NOMO-1 treated with dmso at 0.1 percent for 144 hours (cell line): ENCODE results near the gene IREB2.
A peak's percentile ranks its signal among the peaks of the same experiment; 100 is the strongest.

Experiments
- DNase-seq: peaks from one replicate; lab custom pipeline; 2025; ENCODE audit not compliant: unreplicated experiment; lab: John Stamatoyannopoulos, UW

Gene IREB2

DNA sequence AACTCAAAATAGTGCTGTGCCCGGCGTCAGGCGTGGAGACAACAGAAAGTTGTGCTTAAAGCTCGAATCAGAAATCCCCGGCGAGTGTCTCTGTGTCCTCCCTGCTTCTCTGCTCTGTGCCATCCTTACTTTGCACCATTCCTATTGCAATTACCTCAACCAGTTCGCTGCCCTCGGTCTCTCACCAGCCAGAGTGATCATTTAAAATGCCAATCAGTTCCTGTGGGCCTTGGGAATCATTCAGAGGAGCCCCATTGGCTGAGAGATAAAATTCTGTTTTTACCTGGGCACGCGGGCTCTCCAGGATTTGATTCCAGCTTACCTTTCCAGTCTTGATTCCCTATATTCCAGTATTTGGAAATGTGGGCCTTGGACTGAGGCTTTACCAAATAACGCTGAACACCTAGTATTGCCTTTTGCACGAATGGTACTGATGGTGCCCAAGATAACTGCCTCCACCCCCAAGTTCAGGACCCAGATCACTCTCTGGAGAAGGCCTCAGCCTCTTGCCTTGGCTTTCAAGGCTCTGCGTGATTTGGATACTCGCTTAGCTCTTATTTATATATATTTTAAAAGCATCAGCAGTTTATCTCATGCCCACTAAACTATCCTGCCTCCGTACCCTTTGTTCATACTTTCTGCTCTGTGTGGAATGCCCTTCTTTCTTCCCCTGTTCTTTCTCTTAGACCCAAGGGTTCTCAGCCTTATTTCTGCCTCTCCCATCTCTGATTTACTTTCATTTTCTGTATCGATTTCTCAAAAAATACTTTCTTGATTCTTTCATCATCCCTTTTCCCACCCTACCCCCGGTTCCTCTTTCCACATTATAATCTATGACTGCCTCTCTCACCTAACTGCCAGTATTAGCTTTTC, 103.1 kb downstream of the IREB2 start:
- DNase-seq: peak; percentile 57

DNA sequence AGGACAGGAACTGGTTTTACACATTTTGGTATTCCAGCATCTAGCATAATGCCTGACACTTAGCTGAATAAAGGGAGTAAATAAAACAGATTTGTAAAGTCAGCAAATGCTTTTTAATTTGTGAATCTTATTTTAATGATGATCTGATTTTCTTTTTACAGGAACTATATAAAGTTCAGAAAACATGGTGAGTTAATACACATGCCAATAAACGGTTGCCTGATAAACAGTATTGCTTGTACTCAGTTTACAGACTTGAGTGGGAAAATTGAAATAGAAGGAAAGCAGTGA, 103.7 kb downstream of the IREB2 start:
- DNase-seq: no peak

DNA sequence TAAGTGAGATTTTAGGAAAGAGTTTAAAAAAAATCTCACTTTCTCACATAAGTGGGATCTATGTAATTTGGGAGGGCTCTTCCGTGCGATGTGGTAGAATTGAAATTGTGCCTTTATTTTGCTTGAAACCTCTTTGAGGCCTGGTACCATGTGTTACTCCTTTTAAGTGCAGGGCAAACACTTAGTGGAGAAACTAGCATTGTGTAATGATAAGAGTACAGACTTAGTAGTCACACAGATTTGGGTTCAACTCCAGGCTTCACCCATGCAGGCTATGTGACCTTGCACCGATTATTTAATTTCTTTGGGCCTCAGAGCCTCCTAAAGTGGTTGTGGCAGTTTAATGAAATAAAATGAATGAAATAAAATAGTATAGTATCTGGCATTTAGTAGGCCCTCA, 104.6 kb downstream of the IREB2 start:
- no peak for DNase-seq

DNA sequence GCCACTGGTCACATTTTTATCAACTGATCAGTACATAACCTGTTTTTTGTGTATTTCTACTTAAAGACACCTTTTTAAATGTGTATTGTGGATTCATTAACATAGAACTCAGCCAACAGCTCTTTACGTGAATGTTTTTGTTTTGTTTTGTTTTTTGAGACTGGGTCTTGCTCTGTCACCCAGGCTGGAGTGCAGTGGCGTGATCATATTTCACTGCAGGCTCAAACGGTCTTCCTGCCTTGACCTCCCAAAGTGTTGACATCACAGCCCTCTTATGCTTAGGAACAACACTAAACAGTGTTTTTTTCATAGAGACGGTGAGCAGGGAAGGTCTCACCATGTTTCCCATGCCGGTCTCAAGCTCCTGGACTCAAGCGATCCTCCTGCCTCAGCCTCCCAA, 112.2 kb downstream of the IREB2 start:
- no peak for DNase-seq

DNA sequence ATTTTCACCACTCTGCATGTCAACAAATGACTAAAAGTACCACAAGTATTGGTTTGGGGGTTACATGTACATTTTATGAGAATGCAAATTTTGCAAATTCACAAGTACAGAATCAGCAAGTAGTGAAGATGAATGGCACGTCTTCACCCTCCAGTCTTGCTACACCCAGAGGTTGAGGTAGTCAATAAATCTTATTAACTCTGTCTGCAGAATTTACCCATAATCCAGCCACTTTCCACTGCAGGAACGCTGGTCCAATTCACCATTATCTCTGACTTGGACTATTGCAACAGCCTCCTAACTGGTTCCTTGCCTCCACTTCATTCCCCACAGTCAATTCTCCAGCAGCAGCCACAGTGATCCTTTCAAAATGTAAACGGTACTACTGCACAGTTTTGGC, 112.8 kb downstream of the IREB2 start:
- DNase-seq: no peak
